SKM-1 treated with dmso at 0.1 percent for 144 hours (cell line): ENCODE results near the gene OAF.
"Not testable (repeated sequence)": the region's sequence is repeated elsewhere in the genome, so short reads cannot be mapped to it uniquely, and the experiment has no call there.

Source experiments
- DNase-seq: peaks from one replicate; lab custom pipeline; 2025; ENCODE audit not compliant: unreplicated experiment; lab: John Stamatoyannopoulos, UW

Gene OAF

GRCh38 chr11:120210626-120211521, at the start of gene OAF:
Gene OAF, plus strand, starts transcription at chr11:120211032. Its CDS starts 248 bp downstream, at chr11:120211280.
- no peak for DNase-seq

- no peak for DNase-seq
These were observed 43.2 kb upstream of the OAF start for GRCh38 chr11:120167659-120168058.

GRCh38 chr11:120168108-120168959, 42.5 kb upstream of the OAF start:
- no peak for DNase-seq

GRCh38 chr11:120168960-120169681, 41.7 kb upstream of the OAF start:
- DNase-seq, result peak; percentile 31

- DNase-seq, result no peak
These were observed 40.7 kb upstream of the OAF start for GRCh38 chr11:120169981-120170698.

- DNase-seq, result no peak
These were observed 40.0 kb upstream of the OAF start for GRCh38 chr11:120170741-120171261.

- peak; percentile 48 for DNase-seq
These were observed 38.5 kb upstream of the OAF start for GRCh38 chr11:120172054-120172911.

- DNase-seq, result no peak
These were observed 37.7 kb upstream of the OAF start for GRCh38 chr11:120173019-120173705.

GRCh38 chr11:120173807-120174206, 37.0 kb upstream of the OAF start:
- no peak for DNase-seq

GRCh38 chr11:120174866-120175265, 36.0 kb upstream of the OAF start:
- DNase-seq, result no peak

- DNase-seq, result no peak
These were observed 32.2 kb upstream of the OAF start for GRCh38 chr11:120178561-120179056.

GRCh38 chr11:120179057-120179672, 31.7 kb upstream of the OAF start:
- DNase-seq, result no peak

GRCh38 chr11:120180063-120180462, 30.8 kb upstream of the OAF start:
- not testable (repeated sequence) for DNase-seq

- DNase-seq, result no peak
These were observed 30.1 kb upstream of the OAF start for GRCh38 chr11:120180551-120181232.

GRCh38 chr11:120181376-120181975, 29.4 kb upstream of the OAF start:
- DNase-seq, result no peak

- no peak for DNase-seq
These were observed 28.5 kb upstream of the OAF start for GRCh38 chr11:120182372-120182771.

- DNase-seq, result no peak
These were observed 27.9 kb upstream of the OAF start for GRCh38 chr11:120182790-120183491.
